ENCODE measurements around the gene TMPRSS12. TPM values are rescaled to one million over a fixed set of nuclear protein-coding genes. Genes with fewer than 3 reads are reported as not detected.
A peak's percentile ranks its signal among the peaks of the same experiment; 100 is the strongest.

Gene TMPRSS12
- total RNA-seq, 1 experiment from 2014 or later, result not detected

DNA sequence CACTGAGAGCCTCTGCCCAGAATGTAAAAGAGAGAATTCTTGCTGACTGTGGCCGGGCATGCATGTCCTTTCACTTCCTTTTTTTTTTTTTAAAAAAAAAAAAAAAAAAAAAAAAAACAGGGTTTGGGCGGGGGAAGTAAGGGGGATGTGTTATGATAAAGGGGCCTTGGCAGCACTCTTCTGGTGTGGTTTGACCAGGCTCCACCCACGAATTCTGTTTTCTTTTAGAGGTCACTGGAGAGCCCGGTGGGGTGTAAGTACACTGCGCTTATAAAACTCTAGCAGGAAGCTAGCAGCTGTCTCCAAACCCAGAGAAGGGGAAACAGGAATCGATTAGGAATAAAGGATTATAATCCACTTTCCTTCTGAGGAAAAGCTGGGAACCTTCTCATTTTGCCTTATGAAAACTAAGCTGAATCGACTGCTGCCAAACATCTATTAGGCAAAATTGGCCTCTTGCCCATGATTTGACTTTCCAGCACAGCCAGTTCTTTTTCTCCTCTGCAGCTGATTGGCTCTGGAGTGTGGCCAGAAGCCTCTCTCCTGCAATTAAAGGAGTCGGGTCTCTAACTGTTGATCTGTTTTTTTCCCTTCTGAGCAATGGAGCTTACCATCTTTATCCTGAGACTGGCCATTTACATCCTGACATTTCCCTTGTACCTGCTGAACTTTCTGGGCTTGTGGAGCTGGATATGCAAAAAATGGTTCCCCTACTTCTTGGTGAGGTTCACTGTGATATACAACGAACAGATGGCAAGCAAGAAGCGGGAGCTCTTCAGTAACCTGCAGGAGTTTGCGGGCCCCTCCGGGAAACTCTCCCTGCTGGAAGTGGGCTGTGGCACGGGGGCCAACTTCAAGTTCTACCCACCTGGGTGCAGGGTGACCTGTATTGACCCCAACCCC, 82.0 kb downstream of the TMPRSS12 start:
- CTCF ChIA-PET, result no interaction called here
- Histone ChIP-seq H3K9me3 (ENCODE audit: low read length) (no peaks in the 10 kb centered on the region), H3K36me3 (ENCODE audit: low read depth, low read length) (no peaks in the 10 kb centered on the region), H3K9me2 (replicated peaks; ENCODE audit: low read length) (no peaks in the 10 kb centered on the region), H3K27ac (ENCODE audit: low read length) (no peak overlapping the region), H3F3A (ENCODE audit: low read length, unreplicated experiment) (no peaks in the 10 kb centered on the region), H3K27me3 (ENCODE audit: low read length) (no peaks in the 10 kb centered on the region), H3K4me3 (ENCODE audit: low read length) (peak overlapping the region; percentile 58), H2AFZ (ENCODE audit: low read length) (peak overlapping the region; percentile 70), H3K9ac (ENCODE audit: low read length) (no peak overlapping the region), H3K4me1 (ENCODE audit: insufficient read depth, low read length) (peaks cover 14% of the 10 kb centered on the region), H3K79me2 (ENCODE audit: low read length) (no peaks in the 10 kb centered on the region), H4K20me1 (ENCODE audit: low read length) (no peaks in the 10 kb centered on the region), H3K4me2 (ENCODE audit: low read length) (peak overlapping the region; percentile 72)
- ATAC-seq (peak; percentile 53), DNase-seq (peak; percentile 78)
- POLR2A ChIA-PET (ENCODE audit: unreplicated experiment), result interaction anchor here (0.6 kb wide), 1 partner anchor 144 kb away, joined by 3 read pairs; no protein-coding TSS in a partner anchor
- intact Hi-C loops (cut with micrococcal nuclease), result loop anchor here (10.0 kb wide), 1 partner anchor 60 kb away; no protein-coding TSS in a partner anchor
- no TSS peak for BruUV-seq (replicated peaks)
- TF ChIP-seq EZH2 (IDR thresholded peaks at IDR 0.05; ENCODE audit: low read length, unreplicated experiment), result no peak
- no peak for TF ChIP-seq EZH2phosphoT487 (IDR thresholded peaks at IDR 0.05; ENCODE audit: borderline replicate concordance, low read length)
- TF ChIP-seq, protein P1, sequence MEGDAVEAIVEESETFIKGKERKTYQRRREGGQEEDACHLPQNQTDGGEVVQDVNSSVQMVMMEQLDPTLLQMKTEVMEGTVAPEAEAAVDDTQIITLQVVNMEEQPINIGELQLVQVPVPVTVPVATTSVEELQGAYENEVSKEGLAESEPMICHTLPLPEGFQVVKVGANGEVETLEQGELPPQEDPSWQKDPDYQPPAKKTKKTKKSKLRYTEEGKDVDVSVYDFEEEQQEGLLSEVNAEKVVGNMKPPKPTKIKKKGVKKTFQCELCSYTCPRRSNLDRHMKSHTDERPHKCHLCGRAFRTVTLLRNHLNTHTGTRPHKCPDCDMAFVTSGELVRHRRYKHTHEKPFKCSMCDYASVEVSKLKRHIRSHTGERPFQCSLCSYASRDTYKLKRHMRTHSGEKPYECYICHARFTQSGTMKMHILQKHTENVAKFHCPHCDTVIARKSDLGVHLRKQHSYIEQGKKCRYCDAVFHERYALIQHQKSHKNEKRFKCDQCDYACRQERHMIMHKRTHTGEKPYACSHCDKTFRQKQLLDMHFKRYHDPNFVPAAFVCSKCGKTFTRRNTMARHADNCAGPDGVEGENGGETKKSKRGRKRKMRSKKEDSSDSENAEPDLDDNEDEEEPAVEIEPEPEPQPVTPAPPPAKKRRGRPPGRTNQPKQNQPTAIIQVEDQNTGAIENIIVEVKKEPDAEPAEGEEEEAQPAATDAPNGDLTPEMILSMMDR (conservative IDR thresholded peaks at IDR 0.05; ENCODE audit: low read depth, low read length), result no peak

DNA sequence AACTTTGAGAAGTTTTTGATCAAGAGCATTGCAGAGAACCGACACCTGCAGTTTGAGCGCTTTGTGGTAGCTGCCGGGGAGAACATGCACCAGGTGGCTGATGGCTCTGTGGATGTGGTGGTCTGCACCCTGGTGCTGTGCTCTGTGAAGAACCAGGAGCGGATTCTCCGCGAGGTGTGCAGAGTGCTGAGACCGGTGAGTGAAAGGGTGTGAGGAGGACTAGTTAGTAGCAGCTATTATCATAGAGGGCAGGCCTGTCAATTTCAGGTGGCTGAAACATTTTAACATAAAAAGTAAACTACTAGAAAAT, 82.6 kb downstream of the TMPRSS12 start:
- no TSS peak for BruUV-seq (replicated peaks)
- ChIA-PET CTCF (no interaction called here), POLR2A (ENCODE audit: unreplicated experiment) (interaction anchor here (0.6 kb wide), 1 partner anchor 145 kb away, joined by 3 read pairs; no protein-coding TSS in a partner anchor)
- peak overlapping the region; percentile 58 for H3K4me3 ChIP-seq (ENCODE audit: low read length)
- peak overlapping the region; percentile 72 for H3K4me2 ChIP-seq (ENCODE audit: low read length)
- H3K36me3 ChIP-seq (ENCODE audit: low read depth, low read length), result no peaks in the 10 kb centered on the region
- no peak overlapping the region for H3K27ac ChIP-seq (ENCODE audit: low read length)
- DNase-seq, result no peak
- H3K4me1 ChIP-seq (ENCODE audit: insufficient read depth, low read length), result peaks cover 14% of the 10 kb centered on the region
- no peaks in the 10 kb centered on the region for H4K20me1 ChIP-seq (ENCODE audit: low read length)
- no peaks in the 10 kb centered on the region for H3F3A ChIP-seq (ENCODE audit: low read length, unreplicated experiment)
- peak overlapping the region; percentile 70 for H2AFZ ChIP-seq (ENCODE audit: low read length)
- intact Hi-C loops (cut with micrococcal nuclease), result loop anchor here (10.0 kb wide), 1 partner anchor 60 kb away; no protein-coding TSS in a partner anchor
- no peak overlapping the region for H3K9ac ChIP-seq (ENCODE audit: low read length)
- ATAC-seq, result no peak
- no peaks in the 10 kb centered on the region for H3K27me3 ChIP-seq (ENCODE audit: low read length)
- no peak for TF ChIP-seq EZH2 (IDR thresholded peaks at IDR 0.05; ENCODE audit: low read length, unreplicated experiment)
- TF ChIP-seq EZH2phosphoT487 (IDR thresholded peaks at IDR 0.05; ENCODE audit: borderline replicate concordance, low read length), result no peak
- TF ChIP-seq, protein P1 (conservative IDR thresholded peaks at IDR 0.05; ENCODE audit: low read depth, low read length), result no peak
- H3K9me2 ChIP-seq (replicated peaks; ENCODE audit: low read length), result no peaks in the 10 kb centered on the region
- no peaks in the 10 kb centered on the region for H3K9me3 ChIP-seq (ENCODE audit: low read length)
- no peaks in the 10 kb centered on the region for H3K79me2 ChIP-seq (ENCODE audit: low read length)

DNA sequence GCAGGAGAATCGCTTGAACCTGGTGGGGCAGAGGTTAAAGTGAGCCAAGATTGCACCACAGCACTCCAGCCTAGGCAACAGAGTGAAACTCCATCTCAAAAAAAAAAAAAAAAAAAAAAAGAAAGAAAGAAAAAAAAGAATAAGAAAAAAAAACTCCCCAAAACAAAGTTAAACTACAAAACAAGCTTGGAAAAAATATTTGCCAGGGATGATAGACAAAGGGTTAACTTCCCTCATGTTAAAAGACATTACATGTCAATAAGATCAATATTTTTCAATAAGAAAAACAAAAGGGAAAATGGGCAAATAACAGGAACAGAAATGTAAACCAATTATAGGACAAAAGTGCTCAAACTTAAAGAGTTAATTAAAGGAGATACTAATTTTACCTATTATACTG, 83.2 kb downstream of the TMPRSS12 start:
- Histone ChIP-seq H3K9me2 (replicated peaks; ENCODE audit: low read length) (no peaks in the 10 kb centered on the region), H3K4me3 (ENCODE audit: low read length) (no peak overlapping the region), H2AFZ (ENCODE audit: low read length) (no peak overlapping the region), H3F3A (ENCODE audit: low read length, unreplicated experiment) (no peaks in the 10 kb centered on the region), H3K9ac (ENCODE audit: low read length) (no peak overlapping the region), H3K79me2 (ENCODE audit: low read length) (no peaks in the 10 kb centered on the region), H4K20me1 (ENCODE audit: low read length) (no peaks in the 10 kb centered on the region), H3K27ac (ENCODE audit: low read length) (no peak overlapping the region), H3K36me3 (ENCODE audit: low read depth, low read length) (no peaks in the 10 kb centered on the region), H3K27me3 (ENCODE audit: low read length) (no peaks in the 10 kb centered on the region), H3K4me1 (ENCODE audit: insufficient read depth, low read length) (peaks cover 14% of the 10 kb centered on the region), H3K9me3 (ENCODE audit: low read length) (no peaks in the 10 kb centered on the region), H3K4me2 (ENCODE audit: low read length) (no peak overlapping the region)
- TF ChIP-seq EZH2 (IDR thresholded peaks at IDR 0.05; ENCODE audit: low read length, unreplicated experiment) (no peak), EZH2phosphoT487 (IDR thresholded peaks at IDR 0.05; ENCODE audit: borderline replicate concordance, low read length) (no peak)
- TF ChIP-seq, protein P1 (conservative IDR thresholded peaks at IDR 0.05; ENCODE audit: low read depth, low read length), result no peak
- no TSS peak for BruUV-seq (replicated peaks)
- intact Hi-C loops (cut with micrococcal nuclease), result loop anchor here (10.0 kb wide), 1 partner anchor 61 kb away; no protein-coding TSS in a partner anchor
- ATAC-seq, result no peak
- POLR2A ChIA-PET (ENCODE audit: unreplicated experiment), result no interaction called here
- DNase-seq, result no peak
- CTCF ChIA-PET, result no interaction called here
